ENCODE data around the gene TMEM156.

The TMEM156 gene

GRCh38 chr4:38979511-38980230 lies 52.5 kb downstream of the TMEM156 start:
- TF ChIP-seq EGR1 (IDR thresholded peaks at IDR 0.05) = no peak

- no peak for TF ChIP-seq USF1 (IDR thresholded peaks at IDR 0.05)
- TF ChIP-seq CEBPB (IDR thresholded peaks at IDR 0.05) = no peak
- TF ChIP-seq FOXM1 (IDR thresholded peaks at IDR 0.05; ENCODE audit: borderline replicate concordance, low read depth) = no peak
- no peak for TF ChIP-seq YY1 (IDR thresholded peaks at IDR 0.05; ENCODE audit: low read depth)
- TF ChIP-seq EGR1 (IDR thresholded peaks at IDR 0.05) = no peak
- TF ChIP-seq REST (IDR thresholded peaks at IDR 0.05; ENCODE audit: low read depth) = no peak
- TF ChIP-seq ZBTB7A (IDR thresholded peaks at IDR 0.05; ENCODE audit: low read depth) = no peak
- no peak for TF ChIP-seq TEAD4 (IDR thresholded peaks at IDR 0.05)
- no peak for TF ChIP-seq MAX (IDR thresholded peaks at IDR 0.05)
- no peak for TF ChIP-seq TCF12 (IDR thresholded peaks at IDR 0.05; ENCODE audit: low read depth)
- no peak for TF ChIP-seq RAD21 (IDR thresholded peaks at IDR 0.05; ENCODE audit: low read depth)
- no peak for TF ChIP-seq CREB1 (IDR thresholded peaks at IDR 0.05; ENCODE audit: low read depth)
- TF ChIP-seq NFIC (IDR thresholded peaks at IDR 0.05) = no peak
- TF ChIP-seq TAF1 (IDR thresholded peaks at IDR 0.05; ENCODE audit: low read depth) = no peak
- no peak for TF ChIP-seq EP300 (IDR thresholded peaks at IDR 0.05; ENCODE audit: borderline replicate concordance)
Observed at GRCh38 chr4:38979081-38979480, 53.1 kb downstream of the TMEM156 start.

GRCh38 chr4:38976308-38976707 lies 55.9 kb downstream of the TMEM156 start:
- TF ChIP-seq TEAD4 (IDR thresholded peaks at IDR 0.05) (no peak), FOXM1 (IDR thresholded peaks at IDR 0.05; ENCODE audit: borderline replicate concordance, low read depth) (no peak), REST (IDR thresholded peaks at IDR 0.05; ENCODE audit: low read depth) (no peak), TCF12 (IDR thresholded peaks at IDR 0.05; ENCODE audit: low read depth) (no peak), NFIC (IDR thresholded peaks at IDR 0.05) (no peak), CREB1 (IDR thresholded peaks at IDR 0.05; ENCODE audit: low read depth) (no peak)

GRCh38 chr4:38968668-38969067 lies 63.5 kb downstream of the TMEM156 start:
- no peak for TF ChIP-seq NFIC (IDR thresholded peaks at IDR 0.05)
- TF ChIP-seq MAX (IDR thresholded peaks at IDR 0.05) = no peak
- no peak for TF ChIP-seq TCF12 (IDR thresholded peaks at IDR 0.05; ENCODE audit: low read depth)
- TF ChIP-seq RAD21 (IDR thresholded peaks at IDR 0.05; ENCODE audit: low read depth) = no peak
- no peak for TF ChIP-seq FOXM1 (IDR thresholded peaks at IDR 0.05; ENCODE audit: borderline replicate concordance, low read depth)
- TF ChIP-seq TAF1 (IDR thresholded peaks at IDR 0.05; ENCODE audit: low read depth) = no peak
- no peak for TF ChIP-seq YY1 (IDR thresholded peaks at IDR 0.05; ENCODE audit: low read depth)
- no peak for TF ChIP-seq TEAD4 (IDR thresholded peaks at IDR 0.05)
- TF ChIP-seq CEBPB (IDR thresholded peaks at IDR 0.05) = no peak

- no peak for TF ChIP-seq RAD21 (IDR thresholded peaks at IDR 0.05; ENCODE audit: low read depth)
- TF ChIP-seq REST (IDR thresholded peaks at IDR 0.05; ENCODE audit: low read depth) = no peak
- TF ChIP-seq EGR1 (IDR thresholded peaks at IDR 0.05) = no peak
- TF ChIP-seq NFIC (IDR thresholded peaks at IDR 0.05) = no peak
- TF ChIP-seq CEBPB (IDR thresholded peaks at IDR 0.05) = no peak
- TF ChIP-seq TCF12 (IDR thresholded peaks at IDR 0.05; ENCODE audit: low read depth) = no peak
- TF ChIP-seq CREB1 (IDR thresholded peaks at IDR 0.05; ENCODE audit: low read depth) = no peak
- no peak for TF ChIP-seq FOXM1 (IDR thresholded peaks at IDR 0.05; ENCODE audit: borderline replicate concordance, low read depth)
- no peak for TF ChIP-seq ZBTB7A (IDR thresholded peaks at IDR 0.05; ENCODE audit: low read depth)
- TF ChIP-seq TEAD4 (IDR thresholded peaks at IDR 0.05) = no peak
- no peak for TF ChIP-seq EP300 (IDR thresholded peaks at IDR 0.05; ENCODE audit: borderline replicate concordance)
- TF ChIP-seq YY1 (IDR thresholded peaks at IDR 0.05; ENCODE audit: low read depth) = no peak
- TF ChIP-seq MAX (IDR thresholded peaks at IDR 0.05) = no peak
- no peak for TF ChIP-seq USF1 (IDR thresholded peaks at IDR 0.05)
- TF ChIP-seq TAF1 (IDR thresholded peaks at IDR 0.05; ENCODE audit: low read depth) = no peak
Observed at GRCh38 chr4:38967260-38968095, 64.7 kb downstream of the TMEM156 start.
